Midbrain (tissue), 1 donor: ENCODE data around the gene CRTC2.

Source experiments
- DNase-seq: peaks from one replicate; lab custom pipeline; 2025; lab: John Stamatoyannopoulos, UW

The CRTC2 gene

DNA sequence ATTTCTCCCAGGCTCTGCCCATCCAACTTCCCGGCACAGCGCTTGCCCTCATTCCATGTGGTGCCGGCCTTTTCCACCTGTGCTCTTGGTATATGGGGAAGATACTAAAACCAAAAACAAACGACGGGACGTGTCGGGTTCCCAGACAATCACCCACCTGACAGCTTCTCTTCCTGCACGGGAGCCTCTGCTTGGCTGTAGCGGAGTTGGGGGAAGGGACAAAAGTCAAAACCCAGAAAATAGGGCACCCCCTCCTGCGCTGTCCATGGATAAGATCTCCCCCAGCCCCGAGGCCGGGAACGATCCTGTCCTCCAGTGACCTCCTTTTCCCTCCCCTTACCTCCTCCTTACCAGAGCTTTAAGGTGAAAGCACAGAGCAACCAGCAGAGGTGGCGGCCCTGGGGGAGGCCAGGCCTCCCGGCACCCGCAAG is 18.4 kb upstream of the CRTC2 start:
- DNase-seq: no peak

DNA sequence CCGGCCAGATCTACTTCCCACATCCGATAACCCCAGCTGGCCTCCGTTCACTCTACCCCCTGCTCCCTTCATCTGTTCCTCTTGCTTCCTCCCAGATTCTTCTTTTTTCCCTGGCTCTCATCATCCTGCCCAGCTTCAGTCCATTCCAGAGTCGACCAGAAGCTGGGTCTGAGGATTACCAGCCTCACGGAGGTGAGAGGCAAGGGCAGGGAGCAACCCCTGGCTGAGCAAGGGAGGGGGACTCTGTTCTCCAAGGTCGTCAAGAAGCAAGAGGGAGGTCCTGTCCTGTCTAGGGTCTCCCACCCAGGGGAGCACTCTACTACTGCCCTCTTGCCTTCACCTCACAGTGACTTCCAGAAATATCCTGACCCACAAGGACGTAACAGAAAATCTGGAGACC is 15.1 kb upstream of the CRTC2 start:
- no peak for DNase-seq

DNA sequence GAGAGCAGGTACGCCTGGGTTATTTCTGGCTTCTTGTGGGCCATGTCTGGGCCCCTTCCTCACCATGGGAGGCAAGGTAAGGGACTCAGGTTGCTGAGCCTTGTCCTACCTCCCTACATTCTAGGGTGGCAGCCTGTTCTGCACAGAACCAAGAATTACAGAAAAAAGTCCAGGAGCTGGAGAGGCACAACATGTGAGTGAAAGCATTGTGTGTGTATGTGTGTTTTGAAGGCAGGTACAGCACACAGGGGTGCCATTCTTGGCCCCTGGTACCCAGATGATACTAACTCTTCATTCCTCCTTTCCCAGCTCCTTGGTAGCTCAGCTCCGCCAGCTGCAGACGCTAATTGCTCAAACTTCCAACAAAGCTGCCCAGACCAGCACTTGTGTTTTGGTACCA is 14.7 kb upstream of the CRTC2 start:
- DNase-seq: no peak

DNA sequence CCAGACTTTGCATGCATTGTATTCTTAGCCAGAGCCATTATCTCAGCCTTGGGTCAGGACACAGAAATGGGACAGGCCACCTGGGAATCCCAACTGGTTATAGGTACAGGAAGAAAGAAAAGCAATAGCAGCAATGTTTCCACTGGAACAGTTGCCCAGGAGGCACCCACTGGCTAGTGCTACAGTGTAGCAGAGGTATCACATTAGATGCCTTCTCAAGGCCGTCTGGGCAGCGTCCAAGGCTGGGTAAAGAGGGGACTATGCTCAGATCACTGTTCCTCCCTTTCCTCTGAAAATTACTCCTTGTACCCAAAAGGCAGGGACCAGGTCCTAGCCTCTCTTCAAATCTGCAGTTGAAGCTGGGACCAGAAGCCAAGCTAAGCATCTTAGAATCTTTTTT is 11.9 kb upstream of the CRTC2 start:
- no peak for DNase-seq

DNA sequence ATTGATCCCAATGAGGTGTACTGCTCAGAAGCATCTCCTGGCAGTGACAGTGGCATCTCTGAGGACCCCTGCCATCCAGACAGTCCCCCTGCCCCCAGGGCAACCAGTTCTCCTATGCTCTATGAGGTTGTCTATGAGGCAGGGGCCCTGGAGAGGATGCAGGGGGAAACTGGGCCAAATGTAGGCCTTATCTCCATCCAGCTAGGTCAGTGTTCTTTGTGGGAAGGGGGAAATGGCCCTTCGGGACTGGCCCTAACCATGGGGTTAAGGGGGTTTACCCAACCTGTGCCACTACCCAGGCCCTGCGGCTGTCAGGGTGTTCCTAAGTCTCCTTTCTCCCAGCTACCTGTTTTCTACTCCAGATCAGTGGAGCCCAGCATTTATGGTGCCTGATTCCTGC is 10.6 kb upstream of the CRTC2 start:
- no peak for DNase-seq

DNA sequence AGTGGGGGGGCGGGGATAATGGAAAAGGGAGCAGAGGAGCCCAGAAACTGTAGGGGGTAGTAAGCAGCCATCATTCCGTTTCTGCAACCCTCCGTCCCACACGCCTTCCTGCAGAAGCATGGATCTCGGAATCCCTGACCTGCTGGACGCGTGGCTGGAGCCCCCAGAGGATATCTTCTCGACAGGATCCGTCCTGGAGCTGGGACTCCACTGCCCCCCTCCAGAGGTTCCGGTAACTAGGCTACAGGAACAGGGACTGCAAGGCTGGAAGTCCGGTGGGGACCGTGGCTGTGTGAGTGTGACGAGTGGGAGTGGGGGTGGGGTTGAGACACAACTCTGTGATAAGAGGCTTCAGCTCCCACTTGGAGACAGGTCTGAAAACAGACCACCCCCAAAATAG is 10.0 kb upstream of the CRTC2 start:
- no peak for DNase-seq

DNA sequence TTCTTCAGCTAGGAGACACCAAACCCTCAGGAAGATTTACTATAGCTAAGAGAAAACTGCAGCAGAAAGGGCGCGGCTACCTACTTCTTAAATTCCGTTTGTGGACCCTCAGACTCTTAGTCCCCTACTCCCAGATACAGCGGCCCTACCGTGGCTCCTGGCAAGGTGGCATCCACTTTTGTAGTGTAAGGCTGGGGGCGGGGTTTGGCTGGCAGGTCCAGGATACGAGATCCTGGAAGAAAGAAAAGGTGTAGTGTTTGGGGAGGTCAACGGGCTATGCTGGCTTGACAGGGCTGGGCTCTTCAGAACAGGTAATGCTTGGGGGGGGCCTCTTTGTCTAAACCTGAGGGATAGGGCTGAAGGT is 9.6 kb upstream of the CRTC2 start:
- no peak for DNase-seq

DNA sequence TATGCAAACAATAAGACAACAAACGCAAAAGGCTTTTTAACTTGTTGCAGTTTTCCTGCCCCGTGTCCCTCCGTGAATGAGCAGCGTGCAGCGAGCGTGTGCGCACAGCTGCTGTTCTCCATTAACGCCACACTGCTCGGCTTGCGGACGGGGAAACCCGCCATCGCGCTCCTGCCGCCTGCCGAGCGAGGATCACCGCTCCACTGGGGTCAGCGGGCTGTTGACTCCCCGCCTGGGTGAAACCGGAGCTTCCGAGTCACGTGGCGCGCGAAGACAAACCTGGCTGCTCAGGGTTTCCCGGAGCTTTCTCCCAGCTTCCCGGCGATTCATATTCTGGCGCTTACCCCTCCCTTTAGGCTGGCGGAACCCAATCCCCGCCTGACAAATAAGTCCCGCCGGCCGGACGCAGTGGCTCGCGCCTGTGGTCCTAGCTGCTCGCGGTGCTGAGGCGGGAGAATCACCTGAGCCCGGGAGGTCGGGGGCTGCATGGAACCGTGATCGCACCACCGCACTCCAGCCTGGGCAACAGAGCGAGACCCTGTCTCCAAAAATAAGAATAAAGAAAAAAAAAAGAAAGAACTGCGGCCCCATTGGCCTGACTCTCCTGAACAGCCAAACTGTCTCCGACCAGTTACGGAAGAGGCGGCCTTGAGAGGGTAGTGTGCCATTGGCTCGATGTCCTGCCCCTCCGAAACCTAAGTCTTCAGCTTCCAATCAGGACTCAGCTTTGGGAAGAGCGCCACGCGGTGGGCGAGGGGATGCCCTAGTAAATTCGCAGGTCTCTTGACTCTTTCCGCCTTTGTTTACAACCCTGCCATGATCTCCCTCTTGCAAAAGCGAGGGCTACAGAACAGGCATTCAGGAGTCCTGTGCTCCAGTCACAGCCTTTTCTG is 8.9 kb upstream of the CRTC2 start, which contains the start of gene CREB3L4:
TSS of gene CREB3L4 (plus strand) at position 796 of the 893 bp plus-strand sequence. CDS start 624 bp downstream, outside the sequence.
- peak; percentile 97 for DNase-seq

DNA sequence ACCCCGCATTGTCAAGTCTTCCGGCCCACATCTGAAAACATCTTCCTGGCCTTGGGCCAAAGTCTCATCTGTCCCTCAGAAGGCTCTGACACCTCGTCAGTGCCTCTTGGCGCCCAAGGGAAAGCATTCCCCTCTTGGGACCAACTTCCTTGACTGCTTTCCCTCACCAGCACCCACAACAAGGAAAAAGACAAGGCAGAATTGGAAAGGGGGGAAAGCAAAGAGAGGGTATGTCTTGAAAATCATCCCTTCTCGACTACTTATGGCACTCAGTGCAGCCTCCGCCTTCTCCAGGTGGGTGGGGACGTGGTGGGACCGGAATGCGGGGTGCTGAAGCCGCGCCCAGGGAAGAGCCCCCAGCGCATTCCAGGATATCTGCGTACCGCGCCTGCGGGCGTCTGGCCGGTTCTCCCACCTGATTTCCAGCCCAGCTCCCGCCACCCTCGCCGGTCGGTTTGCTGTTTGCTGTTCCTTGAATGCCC is 5.5 kb upstream of the CRTC2 start:
- DNase-seq: peak; percentile 38

DNA sequence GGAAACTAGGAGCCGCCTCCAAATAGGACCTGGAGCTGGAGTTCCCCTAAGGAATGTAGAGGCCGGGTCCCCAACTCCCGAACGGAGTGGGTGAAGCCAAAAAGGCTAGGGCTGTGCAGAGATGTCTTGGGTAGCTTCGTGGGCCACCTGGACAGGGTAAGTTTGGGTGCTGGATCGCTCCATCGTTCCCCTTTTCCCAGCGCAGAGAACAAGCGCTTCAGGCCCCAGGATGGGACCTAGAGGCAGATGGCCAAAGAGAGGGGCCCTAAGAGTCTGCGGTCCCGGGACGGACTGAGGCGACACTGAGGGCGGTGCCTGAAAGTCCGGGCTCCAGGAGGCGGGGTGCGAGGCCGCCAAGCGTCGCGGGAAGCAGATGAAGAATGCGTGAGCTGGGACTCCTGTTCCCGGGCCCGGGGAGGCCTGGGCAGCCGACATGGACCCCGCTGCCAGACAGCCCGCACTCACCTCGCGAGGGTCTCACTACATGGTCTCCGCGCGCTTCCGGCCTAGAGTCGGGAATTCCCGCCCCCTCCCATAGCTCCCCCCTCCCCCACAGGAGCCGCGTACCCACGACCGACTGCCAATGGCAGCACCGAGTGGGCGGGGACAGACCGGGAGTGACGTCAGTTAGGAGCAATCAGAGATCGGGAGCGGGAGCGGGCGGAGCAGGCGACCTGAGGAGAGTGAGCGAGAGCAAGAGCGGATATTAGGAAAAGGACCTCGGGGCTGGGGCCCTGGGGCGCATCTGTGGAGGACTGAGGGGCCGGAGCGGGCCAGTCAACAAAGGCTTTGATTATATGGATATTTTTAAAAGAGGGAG is 4.8 kb upstream of the CRTC2 start, which contains the start of gene SLC39A1:
TSS of gene SLC39A1 (minus strand) at position 508 of the 820 bp plus-strand sequence. CDS start 822 bp downstream, outside the sequence.
- peak; percentile 97 for DNase-seq

DNA sequence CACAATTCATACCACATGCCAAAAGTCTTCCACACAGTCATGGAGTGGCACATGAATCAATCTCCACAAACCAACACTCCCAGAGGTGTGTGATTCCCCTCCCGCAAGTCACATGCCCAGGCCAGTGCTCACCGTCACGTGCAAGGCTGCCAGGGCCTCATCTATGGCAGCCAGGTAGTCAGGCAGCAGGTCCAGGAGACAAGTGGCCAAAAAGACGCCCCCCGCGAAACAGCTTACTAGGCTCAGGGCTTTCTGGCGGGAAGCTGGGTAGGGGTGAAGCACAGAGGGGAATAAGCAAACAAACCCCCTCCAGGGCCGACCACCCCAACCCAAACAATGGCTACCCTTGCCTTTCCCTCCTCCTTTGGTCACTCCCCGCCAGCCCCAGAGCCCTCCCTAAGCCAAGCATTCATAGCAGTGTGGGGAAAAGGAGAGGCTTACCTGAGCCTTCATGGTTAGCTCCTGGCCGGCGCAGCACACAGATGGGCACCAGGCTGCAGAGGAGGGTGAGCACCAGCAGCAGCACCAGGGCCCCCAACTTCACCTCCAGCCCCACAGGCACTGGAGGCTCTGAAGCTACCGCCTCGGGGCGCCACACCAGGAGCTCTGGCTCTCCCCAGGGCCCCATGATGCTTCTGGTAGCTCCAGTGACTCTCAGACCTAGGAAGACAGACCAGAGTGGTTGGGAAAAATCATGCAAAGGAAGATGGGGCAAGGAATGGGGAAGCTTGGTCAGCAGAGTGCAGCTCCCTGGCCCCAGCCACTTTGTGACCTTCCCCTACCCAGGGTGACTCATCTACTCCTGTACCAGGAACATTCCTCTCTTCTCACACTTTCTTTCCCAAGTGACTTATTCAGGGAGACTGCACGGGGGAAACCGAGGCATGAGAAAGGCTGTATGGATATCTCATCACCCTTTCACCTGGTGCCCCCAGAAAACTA is 3.9 kb upstream of the CRTC2 start:
- DNase-seq: no peak

DNA sequence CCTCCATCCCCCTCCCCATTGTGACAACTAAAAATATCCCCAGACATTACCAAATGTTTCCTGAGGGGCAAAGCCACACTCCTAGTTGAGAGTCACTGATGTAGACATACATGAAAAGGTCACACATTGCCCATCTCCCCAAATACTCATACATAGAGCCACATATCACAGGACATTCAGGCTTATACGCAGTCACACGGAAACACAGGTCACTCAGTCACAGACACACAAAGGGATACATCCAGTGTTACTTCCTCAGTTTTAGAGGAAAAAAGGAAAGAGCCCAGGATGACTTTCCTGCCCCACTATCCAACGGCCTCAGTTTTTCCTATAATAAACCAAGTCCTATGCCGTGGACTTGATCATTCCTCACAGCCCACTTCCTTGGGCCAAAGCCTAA is 3.0 kb upstream of the CRTC2 start:
- no peak for DNase-seq

DNA sequence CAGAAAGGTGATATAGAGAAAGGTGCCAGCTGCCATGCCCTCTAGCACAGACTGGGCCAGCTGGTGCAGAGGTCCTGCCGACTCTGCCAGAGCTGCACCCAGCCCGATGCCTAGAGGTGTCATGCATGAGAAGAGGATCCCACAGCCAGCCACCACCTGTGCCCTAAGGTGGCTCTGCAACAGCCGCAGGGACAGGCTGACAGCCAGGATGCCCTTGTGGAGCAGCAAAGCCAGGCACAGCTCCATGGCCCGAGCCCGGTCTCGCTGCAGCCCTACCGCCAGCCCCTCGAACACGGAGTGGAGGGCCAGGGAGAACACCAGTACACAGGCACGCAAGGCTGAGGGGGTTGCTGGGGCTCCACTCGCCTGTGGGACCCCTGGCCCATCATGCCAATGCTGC is 1.8 kb upstream of the CRTC2 start:
- DNase-seq: no peak

DNA sequence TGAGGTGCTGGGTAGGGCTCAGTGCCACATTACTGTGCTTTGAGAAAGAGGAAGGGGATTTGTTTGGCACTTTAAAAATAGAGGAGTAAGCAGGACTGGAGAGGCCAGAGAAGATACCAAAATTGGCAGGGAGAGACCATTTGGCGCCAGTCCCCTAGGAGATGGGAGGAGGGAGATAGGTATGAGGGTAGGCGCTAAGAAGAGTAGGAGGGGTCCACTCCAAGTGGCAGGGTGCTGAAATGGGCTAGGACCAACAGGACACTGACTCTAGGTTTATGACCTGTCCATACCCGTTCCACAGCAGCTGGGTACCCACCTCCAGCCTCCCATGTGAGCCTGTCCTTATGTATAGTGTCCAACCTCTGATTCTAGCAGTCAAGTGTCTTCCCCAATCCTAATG is 1.0 kb upstream of the CRTC2 start:
- no peak for DNase-seq

DNA sequence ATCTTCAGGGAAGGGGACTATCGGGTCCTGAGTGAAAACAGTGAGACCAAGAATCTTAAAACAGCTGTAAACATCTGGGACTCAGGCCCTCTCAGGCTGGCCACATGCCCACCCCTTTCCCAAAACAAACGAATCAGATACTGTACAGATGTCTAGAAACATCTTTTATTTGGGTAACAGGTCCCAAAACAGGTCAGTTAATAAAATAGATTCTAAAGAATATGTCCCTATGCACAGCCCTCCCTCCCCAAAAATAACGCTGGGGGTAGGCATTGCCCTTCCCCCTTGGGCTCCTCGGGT is 499 bp upstream of the CRTC2 start:
- no peak for DNase-seq

DNA sequence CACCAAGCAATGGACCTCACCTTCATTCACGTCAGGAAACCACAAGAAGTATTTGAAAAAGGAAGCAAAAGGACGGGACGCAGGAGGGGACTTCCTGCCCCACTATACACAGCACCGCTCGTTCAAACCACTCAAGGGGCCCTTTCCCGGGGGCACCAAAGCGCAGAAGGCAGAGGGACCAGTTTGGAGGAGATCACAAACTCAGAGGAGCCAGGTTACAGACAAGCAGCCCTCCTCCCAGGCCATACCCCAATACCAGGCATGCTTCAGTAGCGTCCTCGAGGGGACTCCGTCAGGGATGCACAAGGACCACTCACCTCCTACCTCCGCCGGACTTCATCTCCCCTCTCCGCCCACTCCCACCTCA is 685 bp downstream of the CRTC2 start:
- DNase-seq: no peak

DNA sequence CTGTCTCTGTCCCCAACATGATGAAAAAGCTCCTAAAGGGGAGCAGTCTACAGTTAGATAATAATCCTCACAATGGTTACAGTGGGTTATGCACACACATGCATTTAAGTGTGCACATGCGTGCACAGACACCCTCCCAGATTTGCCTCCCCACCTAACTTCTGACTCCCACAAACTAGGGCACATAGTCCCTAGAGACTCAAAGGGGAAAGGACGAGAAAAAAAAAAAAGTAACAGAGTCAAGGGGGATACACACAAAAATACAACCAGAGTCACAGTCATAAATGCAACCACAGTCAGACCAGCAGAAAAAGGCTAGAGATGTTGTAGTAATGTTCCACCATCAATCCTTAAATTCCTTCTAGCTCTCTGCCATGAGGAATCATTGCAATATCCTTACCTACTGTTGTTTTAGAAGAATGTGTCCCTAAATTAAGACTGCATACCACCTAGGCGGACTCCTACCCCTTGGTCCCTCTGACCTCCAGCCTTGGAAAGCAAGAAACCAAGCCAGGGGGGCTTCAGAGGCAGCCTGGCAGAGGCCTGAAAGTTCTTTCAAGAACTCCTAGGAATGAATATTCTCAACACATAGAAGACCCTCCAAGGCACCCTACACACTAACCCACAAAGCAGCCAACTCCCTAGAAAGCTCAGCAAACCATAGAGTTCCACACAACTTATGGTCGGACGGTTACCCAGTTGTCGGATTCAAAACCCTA is 1.3 kb downstream of the CRTC2 start:
- no peak for DNase-seq

DNA sequence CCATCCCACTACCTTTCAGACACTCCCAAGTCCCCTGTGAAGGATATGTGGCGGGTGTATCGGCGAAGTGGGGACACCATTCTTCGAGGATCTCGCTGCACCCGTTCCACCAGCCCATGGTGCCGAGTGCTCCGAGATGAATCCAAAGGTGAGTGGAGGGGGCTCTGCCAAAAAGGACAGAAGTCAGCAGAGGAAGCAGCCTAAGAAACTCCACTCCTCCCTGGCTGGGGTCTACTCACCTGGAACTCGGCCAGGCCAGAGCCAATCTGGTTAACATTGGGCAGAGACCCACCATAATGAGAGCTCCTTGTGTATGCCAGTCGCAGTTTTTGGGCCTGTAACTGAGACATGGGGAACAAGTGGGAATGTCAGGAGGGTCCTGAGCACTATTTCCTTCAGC is 3.6 kb downstream of the CRTC2 start:
- DNase-seq: no peak

DNA sequence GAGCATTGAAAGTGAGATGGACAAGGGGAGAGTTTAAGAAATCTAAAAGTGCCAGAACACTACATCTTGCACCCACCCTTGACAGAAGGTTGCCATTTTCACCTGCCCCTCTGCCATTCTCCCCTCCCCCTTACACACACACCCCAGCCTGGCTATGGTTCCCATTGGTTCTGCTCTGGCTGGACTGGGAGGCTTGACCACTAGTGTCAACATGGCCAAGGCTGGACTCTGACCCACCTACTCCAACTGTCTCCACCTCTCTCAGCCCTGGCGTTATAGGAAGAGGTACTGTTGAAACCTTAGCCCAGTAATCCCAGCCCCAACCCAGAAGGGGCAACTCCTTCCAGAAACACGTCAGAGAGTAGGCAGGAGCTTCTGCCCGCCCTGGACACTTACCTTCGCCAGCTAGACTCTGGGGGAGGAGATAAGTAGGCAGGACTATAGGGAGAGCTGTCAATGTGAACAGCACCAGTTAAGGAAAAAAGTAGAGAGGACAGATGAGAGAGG is 4.5 kb downstream of the CRTC2 start:
- DNase-seq: no peak

DNA sequence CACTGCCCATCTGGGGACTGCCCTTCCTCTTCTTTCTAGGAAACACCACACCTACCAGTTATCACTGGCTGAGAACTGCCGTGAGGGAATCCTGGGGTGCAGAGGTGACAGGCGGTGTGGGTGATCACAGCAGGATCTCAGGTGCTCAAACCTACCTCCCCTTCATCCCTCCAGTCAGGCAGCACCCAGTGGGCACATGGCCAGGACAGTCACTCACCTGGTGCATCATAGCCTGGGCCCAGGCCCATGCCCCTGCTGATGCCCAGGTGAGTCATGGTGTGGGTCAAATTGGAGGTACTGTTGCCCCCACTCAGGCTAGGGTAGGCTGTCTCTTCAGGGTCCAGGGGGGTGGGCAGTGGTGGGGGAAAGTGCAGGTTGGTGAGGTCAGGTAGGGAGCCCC is 6.6 kb downstream of the CRTC2 start:
- DNase-seq: no peak

DNA sequence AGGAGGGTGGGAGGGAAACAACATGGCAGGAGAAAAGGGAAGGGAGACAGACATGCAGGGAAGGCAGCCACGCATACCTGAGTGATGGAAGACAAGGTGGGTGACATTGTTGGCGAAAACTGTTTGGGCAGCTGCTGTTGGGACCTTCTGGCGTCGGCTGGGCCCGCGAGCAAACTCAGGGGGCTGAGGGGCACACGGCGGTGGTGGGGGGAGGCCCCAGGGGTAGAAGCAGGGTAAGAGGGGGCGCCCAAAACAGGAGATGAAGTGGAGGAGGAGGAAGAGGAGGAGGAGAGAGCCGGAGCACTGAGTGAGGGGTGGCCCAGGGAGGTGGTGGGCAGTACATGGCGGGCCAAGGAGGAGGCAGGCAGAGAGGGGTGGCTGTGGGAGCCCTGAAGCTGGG is 7.2 kb downstream of the CRTC2 start:
- DNase-seq: no peak
